Activated naive CD8-positive, alpha-beta T cell (primary cell): ENCODE data around the gene CEACAM21.
"Not testable (repeated sequence)": the region's sequence is repeated elsewhere in the genome, so short reads cannot be mapped to it uniquely, and the experiment has no call there.

Experiments
- H3K27ac Mint-ChIP-seq: one replicate; pipeline ENCODE4 v1.8.0; 2021; ENCODE audit warnings: mixed read lengths
- H3K27me3 Mint-ChIP-seq: one replicate; pipeline ENCODE4 v1.8.0; 2021; ENCODE audit warnings: mixed read lengths
- H3K36me3 Mint-ChIP-seq: one replicate; pipeline ENCODE4 v1.8.0; 2021; ENCODE audit warnings: mixed read lengths
- H3K4me1 Mint-ChIP-seq: one replicate; pipeline ENCODE4 v1.8.0; 2021; ENCODE audit warnings: low read depth, mixed read lengths
- H3K4me3 Mint-ChIP-seq: one replicate; pipeline ENCODE4 v1.8.0; 2021; ENCODE audit warnings: mild to moderate bottlenecking, mixed read lengths
- H3K9me3 Mint-ChIP-seq: one replicate; pipeline ENCODE4 v1.8.0; 2021; ENCODE audit warnings: low read depth, mixed read lengths

Gene CEACAM21

DNA sequence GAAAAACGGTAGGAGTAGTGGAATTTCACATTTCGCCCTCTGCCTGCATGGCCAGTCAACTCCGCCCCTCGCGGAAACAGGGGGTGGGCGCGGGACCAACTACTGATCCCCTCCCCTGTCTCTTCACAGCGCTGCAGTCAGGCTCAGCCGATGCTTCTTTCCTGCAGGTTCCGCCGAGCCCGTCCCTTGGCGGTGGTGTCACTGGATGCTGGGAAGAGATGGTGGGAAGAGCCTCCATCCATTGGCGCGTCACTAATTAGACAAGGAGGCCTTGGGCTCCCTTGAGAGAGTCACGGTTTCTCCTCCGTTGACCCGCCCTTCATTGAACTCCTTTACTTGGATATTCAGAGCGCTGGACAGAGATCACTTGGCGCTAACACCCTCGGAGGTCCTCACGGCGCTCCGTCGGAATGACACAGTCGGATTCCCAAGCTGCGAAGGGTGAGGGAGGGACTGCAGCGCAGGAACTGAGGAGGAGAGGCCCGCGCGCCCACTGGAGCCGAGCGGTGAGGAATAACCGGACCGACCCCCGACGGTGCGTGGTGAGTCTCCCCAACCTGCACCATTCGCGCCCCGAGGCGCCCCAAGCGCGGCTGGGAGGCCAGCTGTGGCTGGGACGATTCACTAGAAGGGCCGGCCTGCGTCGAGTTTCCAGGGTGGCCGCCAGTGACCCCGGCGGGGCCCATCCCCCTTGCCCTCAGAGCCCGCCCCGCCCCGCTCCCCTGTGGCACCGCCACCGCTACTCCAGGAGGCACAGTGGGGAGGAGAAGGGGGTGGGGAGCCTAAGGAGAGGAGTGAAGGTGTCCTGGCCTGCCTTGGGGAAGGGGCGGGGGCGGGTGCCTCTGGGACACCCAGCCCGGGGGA lies 11.2 kb upstream of the CEACAM21 start:
- peaks cover 55% of the 10 kb centered on the region for H3K4me1 Mint-ChIP-seq
- no peaks in the 10 kb centered on the region for H3K27me3 Mint-ChIP-seq
- H3K9me3 Mint-ChIP-seq, result no peaks in the 10 kb centered on the region
- peak overlapping the region; percentile 51 for H3K27ac Mint-ChIP-seq
- peaks cover 2% of the 10 kb centered on the region for H3K36me3 Mint-ChIP-seq
- peak overlapping the region; percentile 86 for H3K4me3 Mint-ChIP-seq

DNA sequence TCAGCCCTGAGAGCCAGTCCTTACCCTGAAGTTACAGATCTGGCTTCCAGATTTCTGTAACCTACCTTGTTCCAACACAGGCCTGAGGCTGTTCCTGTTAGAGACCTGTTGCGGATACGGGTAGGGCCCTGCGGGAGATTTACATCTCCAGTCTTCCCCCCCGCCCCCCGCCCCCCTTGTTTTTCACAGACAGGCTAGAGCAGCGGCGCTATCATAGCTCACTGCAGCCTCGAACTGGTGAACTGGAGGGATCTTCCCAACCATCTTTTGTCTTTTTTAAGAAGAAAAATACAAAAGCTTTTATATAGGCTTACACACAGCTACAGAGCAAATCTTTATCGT lies 10.6 kb upstream of the CEACAM21 start:
- no peaks in the 10 kb centered on the region for H3K36me3 Mint-ChIP-seq

DNA sequence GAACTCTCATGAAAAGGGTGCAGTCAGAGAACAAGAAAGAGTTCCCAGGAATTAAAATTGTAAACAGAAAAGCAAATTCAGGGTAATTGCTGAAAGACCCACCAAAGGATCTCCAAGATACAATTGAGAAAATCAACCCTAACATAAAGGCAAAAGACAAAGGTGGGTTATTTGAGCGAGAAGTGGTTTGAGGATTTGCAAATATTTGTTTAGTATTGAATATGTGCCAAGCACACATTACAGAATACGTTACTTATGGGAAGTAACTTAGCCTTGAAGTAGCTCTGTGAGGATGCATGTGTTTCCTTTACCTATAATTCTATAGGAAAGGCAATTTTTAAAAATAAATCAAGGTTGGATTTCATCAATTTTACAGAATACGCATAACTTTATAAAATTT lies 10.0 kb upstream of the CEACAM21 start:
- H3K9me3 Mint-ChIP-seq, result no peaks in the 10 kb centered on the region
- H3K4me1 Mint-ChIP-seq, result peaks cover 47% of the 10 kb centered on the region
- H3K36me3 Mint-ChIP-seq, result no peaks in the 10 kb centered on the region
- H3K27ac Mint-ChIP-seq, result no peak overlapping the region
- H3K4me3 Mint-ChIP-seq, result no peak overlapping the region
- no peaks in the 10 kb centered on the region for H3K27me3 Mint-ChIP-seq

More for the DNA sequence above, 10.6 kb upstream of the CEACAM21 start:
- H3K4me3 Mint-ChIP-seq, result peak overlapping the region; percentile 57
- no peak overlapping the region for H3K27ac Mint-ChIP-seq
- H3K27me3 Mint-ChIP-seq, result no peaks in the 10 kb centered on the region
- H3K9me3 Mint-ChIP-seq, result no peaks in the 10 kb centered on the region
- H3K4me1 Mint-ChIP-seq, result peaks cover 50% of the 10 kb centered on the region

DNA sequence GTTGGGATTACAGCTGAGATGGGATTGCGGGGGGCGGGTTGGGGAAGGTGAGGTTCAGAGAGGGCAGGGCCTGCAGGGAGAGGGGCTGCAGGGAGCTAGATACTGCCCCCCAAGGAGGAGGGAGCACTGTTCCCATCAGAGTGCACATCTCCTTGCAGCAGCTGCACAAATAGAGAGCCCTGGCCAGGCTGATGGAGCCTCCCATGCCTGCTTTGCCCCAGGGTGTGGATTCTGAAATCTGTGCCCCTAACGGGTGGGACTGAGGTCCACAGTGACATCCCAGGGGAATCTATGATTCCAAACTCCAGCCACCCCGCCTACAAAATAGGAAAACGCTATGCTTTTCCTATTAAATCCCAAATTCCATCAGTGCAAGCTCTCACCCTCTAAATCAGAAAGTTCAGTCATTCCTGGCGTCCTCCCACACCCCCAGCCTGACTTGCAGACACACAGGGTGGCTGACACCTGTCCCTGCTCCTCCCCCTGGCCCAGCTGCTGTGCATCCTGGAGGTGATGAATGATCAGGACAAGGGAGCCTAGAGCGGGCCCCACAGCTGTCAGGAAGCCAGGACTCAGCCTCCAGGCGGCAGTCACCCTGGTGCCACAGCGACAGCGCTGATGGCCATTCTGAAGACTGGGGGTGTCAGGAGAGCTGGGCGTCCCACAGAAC lies 6.3 kb upstream of the CEACAM21 start:
- Mint-ChIP-seq H3K36me3 (no peaks in the 10 kb centered on the region), H3K4me3 (no peak overlapping the region), H3K27me3 (no peaks in the 10 kb centered on the region), H3K9me3 (no peaks in the 10 kb centered on the region), H3K4me1 (peaks cover 20% of the 10 kb centered on the region), H3K27ac (no peak overlapping the region)

- H3K27ac Mint-ChIP-seq, result no peak overlapping the region
- H3K9me3 Mint-ChIP-seq, result no peaks in the 10 kb centered on the region
- H3K4me1 Mint-ChIP-seq, result peaks cover 18% of the 10 kb centered on the region
- no peaks in the 10 kb centered on the region for H3K27me3 Mint-ChIP-seq
- H3K4me3 Mint-ChIP-seq, result no peak overlapping the region
- no peaks in the 10 kb centered on the region for H3K36me3 Mint-ChIP-seq
These were observed 5.8 kb upstream of the CEACAM21 start for GRCh38 chr19:41570179-41570578.

DNA sequence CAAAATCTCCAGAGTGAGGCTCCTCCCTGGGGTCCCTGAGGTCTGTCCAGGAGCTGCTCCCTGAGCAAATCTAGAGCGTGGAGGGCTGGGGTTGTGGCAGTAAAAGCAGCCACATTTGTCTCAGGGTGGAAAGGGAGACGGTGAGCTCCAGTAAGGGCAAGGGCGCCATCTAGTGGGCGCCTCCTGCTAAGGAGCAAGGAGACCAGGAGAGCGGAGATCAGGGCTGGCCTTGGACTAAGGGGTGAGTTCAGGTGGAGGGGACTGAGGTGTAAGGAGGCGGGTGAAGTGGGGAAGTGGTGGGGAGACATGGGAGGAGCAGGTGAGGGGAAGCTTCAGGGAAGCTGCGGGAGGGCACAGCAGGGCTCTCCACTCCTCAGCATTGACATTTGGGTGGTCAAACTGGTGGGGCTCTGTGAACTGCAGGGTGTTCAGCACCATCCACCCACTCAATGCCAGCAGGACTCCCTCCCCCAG lies 5.3 kb upstream of the CEACAM21 start:
- peaks cover 19% of the 10 kb centered on the region for H3K4me1 Mint-ChIP-seq
- no peaks in the 10 kb centered on the region for H3K9me3 Mint-ChIP-seq
- no peaks in the 10 kb centered on the region for H3K27me3 Mint-ChIP-seq
- no peak overlapping the region for H3K4me3 Mint-ChIP-seq
- H3K36me3 Mint-ChIP-seq, result no peaks in the 10 kb centered on the region
- H3K27ac Mint-ChIP-seq, result no peak overlapping the region

DNA sequence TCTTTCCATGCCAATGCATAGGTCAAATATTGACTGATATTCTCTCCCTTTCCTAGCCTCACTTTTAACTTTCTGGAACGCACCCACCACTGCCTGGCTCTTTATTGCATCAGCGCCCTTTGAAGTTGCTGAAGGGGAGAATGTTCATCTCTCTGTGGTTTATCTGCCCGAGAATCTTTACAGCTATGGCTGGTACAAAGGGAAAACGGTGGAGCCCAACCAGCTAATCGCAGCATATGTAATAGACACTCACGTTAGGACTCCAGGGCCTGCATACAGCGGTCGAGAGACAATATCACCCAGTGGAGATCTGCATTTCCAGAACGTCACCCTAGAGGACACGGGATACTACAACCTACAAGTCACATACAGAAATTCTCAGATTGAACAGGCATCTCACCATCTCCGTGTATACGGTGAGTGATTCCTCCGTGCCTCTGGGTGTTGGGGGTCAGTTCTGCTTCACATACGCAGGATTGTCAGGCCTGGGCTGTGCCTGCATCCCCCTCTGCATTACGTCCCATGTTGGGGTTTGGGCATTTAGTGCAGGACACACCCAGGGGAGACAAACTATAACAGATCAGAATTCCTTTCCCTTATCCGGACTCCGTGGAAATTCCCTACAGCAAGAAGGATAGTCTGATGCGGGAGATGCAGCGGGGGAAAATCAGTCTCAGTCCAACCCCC lies 1.3 kb downstream of the CEACAM21 start:
- H3K27ac Mint-ChIP-seq, result peak overlapping the region; percentile 18
- peaks cover 23% of the 10 kb centered on the region for H3K36me3 Mint-ChIP-seq
- peaks cover 15% of the 10 kb centered on the region for H3K9me3 Mint-ChIP-seq

DNA sequence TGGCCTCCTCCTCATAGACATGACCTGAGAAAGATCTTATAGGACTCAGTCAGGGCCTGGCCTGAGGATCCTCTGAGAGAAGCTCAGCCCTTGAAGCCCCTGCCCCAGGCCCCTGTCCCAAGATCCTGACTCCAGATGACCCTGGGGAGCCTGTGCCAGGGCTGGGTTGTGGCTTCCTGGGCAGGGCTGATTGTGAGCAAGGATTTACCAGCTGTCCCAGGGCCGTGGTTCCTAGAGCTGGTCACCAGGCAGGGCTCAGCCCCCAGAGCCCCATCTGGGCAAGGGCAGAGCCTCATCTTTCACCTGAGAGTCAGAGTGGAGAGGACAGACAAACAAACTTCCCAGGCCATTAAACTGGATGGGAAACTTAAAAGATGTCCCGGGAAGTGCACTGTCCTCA lies 1.9 kb downstream of the CEACAM21 start:
- H3K4me1 Mint-ChIP-seq, result peaks cover 25% of the 10 kb centered on the region
- H3K4me3 Mint-ChIP-seq, result no peak overlapping the region
- H3K27me3 Mint-ChIP-seq, result no peaks in the 10 kb centered on the region
- H3K36me3 Mint-ChIP-seq, result peaks cover 25% of the 10 kb centered on the region
- peaks cover 15% of the 10 kb centered on the region for H3K9me3 Mint-ChIP-seq
- no peak overlapping the region for H3K27ac Mint-ChIP-seq

More for the DNA sequence above, 1.3 kb downstream of the CEACAM21 start:
- H3K27me3 Mint-ChIP-seq, result no peaks in the 10 kb centered on the region
- peaks cover 25% of the 10 kb centered on the region for H3K4me1 Mint-ChIP-seq
- no peak overlapping the region for H3K4me3 Mint-ChIP-seq

GRCh38 chr19:41578886-41579285 lies 2.9 kb downstream of the CEACAM21 start:
- Mint-ChIP-seq H3K27ac (no peak overlapping the region), H3K4me1 (peaks cover 25% of the 10 kb centered on the region), H3K36me3 (peaks cover 35% of the 10 kb centered on the region), H3K27me3 (no peaks in the 10 kb centered on the region), H3K4me3 (no peak overlapping the region), H3K9me3 (peaks cover 20% of the 10 kb centered on the region)

DNA sequence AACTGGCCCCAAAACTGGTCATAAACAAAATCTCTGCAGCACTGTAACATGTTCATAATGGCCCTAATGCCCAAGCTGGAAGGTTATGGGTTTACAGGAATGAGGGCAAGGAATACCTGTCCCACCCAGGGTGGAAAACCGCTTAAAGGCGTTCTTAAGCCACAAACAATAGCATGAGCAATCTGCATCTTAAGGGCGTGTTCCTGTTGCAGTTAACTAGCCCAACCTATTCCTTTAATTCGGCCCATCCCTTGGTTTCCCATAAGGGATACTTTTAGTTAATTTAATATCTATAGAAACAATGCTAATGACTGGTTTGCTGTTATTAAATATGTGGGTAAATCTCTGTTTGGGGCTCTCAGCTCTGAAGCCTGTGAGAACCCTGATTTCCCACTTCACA lies 5.1 kb downstream of the CEACAM21 start:
- not testable (repeated sequence) for H3K27me3 Mint-ChIP-seq, H3K27ac Mint-ChIP-seq, H3K4me3 Mint-ChIP-seq
- H3K9me3 Mint-ChIP-seq, result peaks cover 20% of the 10 kb centered on the region
- peaks cover 35% of the 10 kb centered on the region for H3K36me3 Mint-ChIP-seq
- H3K4me1 Mint-ChIP-seq, result peaks cover 16% of the 10 kb centered on the region

- H3K4me3 Mint-ChIP-seq, H3K27ac Mint-ChIP-seq: not testable (repeated sequence)
- H3K36me3 Mint-ChIP-seq, result peaks cover 35% of the 10 kb centered on the region
These were observed 6.7 kb downstream of the CEACAM21 start for GRCh38 chr19:41582577-41583182.

DNA sequence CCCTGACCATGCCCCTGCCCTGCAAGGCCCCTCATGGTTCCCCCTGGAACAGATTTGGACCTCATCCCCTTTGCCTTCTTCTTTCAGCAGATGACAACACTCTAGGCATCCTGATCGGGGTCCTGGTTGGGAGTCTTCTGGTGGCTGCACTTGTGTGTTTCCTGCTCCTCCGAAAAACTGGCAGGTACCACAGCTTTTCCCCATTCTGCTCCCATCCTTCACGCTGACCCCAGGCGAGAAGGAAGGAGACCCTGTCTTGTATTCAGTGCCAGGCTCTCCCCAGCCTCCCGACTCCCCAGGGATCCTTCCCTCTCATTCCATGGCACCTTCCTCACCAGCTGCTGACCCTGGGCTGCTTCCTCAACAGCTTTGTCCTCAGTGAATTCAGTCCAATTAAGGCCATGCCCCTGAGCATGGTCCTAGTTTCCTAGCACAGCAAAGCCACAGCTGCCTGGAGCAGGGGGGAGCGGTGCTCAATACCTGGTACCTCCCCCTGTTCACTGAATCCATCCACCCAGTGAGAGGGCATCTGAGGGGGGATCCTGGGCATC lies 8.4 kb downstream of the CEACAM21 start:
- Mint-ChIP-seq H3K9me3 (peaks cover 20% of the 10 kb centered on the region), H3K27me3 (no peaks in the 10 kb centered on the region), H3K4me1 (no peaks in the 10 kb centered on the region), H3K4me3 (no peak overlapping the region), H3K36me3 (peaks cover 35% of the 10 kb centered on the region), H3K27ac (no peak overlapping the region)

More at GRCh38 chr19:41582577-41583182, 6.7 kb downstream of the CEACAM21 start:
- not testable (repeated sequence) for H3K4me1 Mint-ChIP-seq, H3K27me3 Mint-ChIP-seq
- H3K9me3 Mint-ChIP-seq, result peaks cover 20% of the 10 kb centered on the region

GRCh38 chr19:41584931-41585330 lies 9.0 kb downstream of the CEACAM21 start:
- H3K4me1 Mint-ChIP-seq, result no peaks in the 10 kb centered on the region
- H3K27ac Mint-ChIP-seq, result no peak overlapping the region
- H3K36me3 Mint-ChIP-seq, result peaks cover 32% of the 10 kb centered on the region
- peaks cover 20% of the 10 kb centered on the region for H3K9me3 Mint-ChIP-seq
- no peaks in the 10 kb centered on the region for H3K27me3 Mint-ChIP-seq
- H3K4me3 Mint-ChIP-seq, result no peak overlapping the region

DNA sequence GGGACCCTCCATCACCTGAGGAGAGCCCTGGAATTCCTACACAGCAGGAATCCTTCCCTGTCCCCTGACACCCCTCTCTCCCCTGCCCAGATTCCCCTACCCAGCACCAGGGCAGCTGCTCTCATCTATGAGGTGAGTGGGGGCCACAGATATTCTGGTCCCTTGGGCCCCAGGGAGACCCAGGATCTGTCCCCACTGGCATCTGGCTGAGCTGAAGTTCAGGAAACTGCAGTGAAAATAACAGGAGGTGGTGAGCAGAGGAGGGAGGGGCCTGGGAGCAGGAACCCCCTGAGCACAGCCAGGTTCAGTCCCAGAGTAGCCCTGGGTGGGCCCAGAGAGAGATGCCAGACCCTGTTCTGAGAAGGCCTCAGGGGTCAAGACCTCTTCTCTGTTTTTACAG lies 10.1 kb downstream of the CEACAM21 start:
- Mint-ChIP-seq H3K9me3 (peaks cover 14% of the 10 kb centered on the region), H3K4me3 (no peak overlapping the region), H3K36me3 (peaks cover 22% of the 10 kb centered on the region), H3K27me3 (no peaks in the 10 kb centered on the region), H3K4me1 (no peaks in the 10 kb centered on the region), H3K27ac (no peak overlapping the region)
